Endothelial cell of umbilical vein (primary cell): ENCODE results near the gene DHDH. TPM values are rescaled to one million over a fixed set of nuclear protein-coding genes. Genes with fewer than 3 reads are reported as not detected.

Experiments used
- BruUV-seq: library from RNA; stranded (reverse); fragments of 400-500 nt; replicated peaks from 2 replicates; lab custom pipeline; 2021; lab: Mats Ljungman, UMichigan
- CTCF ChIA-PET: fragments of 300-600, 350-600 bp; sonication (Branson Sonifier 250); formaldehyde crosslinking; loops from one replicate; lab custom pipeline; 2021; ENCODE audit warnings: antibody characterized with exemption, inconsistent platforms; lab: Charles Lee
- POLR2A ChIA-PET: fragments of 300-600, 350-600 bp; sonication (Branson Sonifier 250); formaldehyde crosslinking; loops from one replicate; lab custom pipeline; 2021; ENCODE audit warnings: antibody characterized with exemption, inconsistent platforms; lab: Charles Lee
- DNase-seq: peaks from one replicate; pipeline ENCODE4 v3.0.0-alpha.2; 2011; ENCODE audit warnings: low read depth, low spot score
- FAIRE-seq: peaks from 2 replicates; lab custom pipeline; 2011; peaks lifted over from hg19 to GRCh38; lab: Jason Lieb, UNC
- H2AFZ ChIP-seq: 2 replicates; pipeline ENCODE4 v1.6.0; 2012; ENCODE audit warnings: low read depth, low read length, control low read depth, inconsistent platforms
- H3K27ac ChIP-seq: 2 replicates; pipeline ENCODE4 v1.5.1; 2011; ENCODE audit warnings: low read depth, mild to moderate bottlenecking, control low read depth, low read length, moderate library complexity; ENCODE audit not compliant: insufficient read depth
- H3K27me3 ChIP-seq, 2 experiments: 2 replicates each; pipeline versions ENCODE4 v1.6.0 to v1.6.1; 2011; ENCODE audit warnings: low read length in 2 of 2, mixed read lengths in 1 of 2; ENCODE audit not compliant: control insufficient read depth in 2 of 2, insufficient read depth in 2 of 2
- H3K36me3 ChIP-seq, 2 experiments: 2 replicates in 1 of 2; 3 replicates in 1 of 2; pipeline ENCODE4 v1.5.1; 2011; ENCODE audit warnings: low read length in 2 of 2, mild to moderate bottlenecking in 1 of 2, moderate library complexity in 1 of 2; ENCODE audit not compliant: control insufficient read depth in 2 of 2, insufficient read depth in 2 of 2; ENCODE audit errors: extremely low read depth in 1 of 2
- H3K4me1 ChIP-seq: 3 replicates; pipeline ENCODE4 v1.5.1; 2011; ENCODE audit warnings: mild to moderate bottlenecking, low read length; ENCODE audit not compliant: control insufficient read depth, insufficient read depth; ENCODE audit errors: extremely low read depth
- H3K4me2 ChIP-seq: 2 replicates; pipeline ENCODE4 v1.6.1; 2011; ENCODE audit warnings: low read length, control low read depth, mixed read lengths; ENCODE audit not compliant: insufficient read depth
- H3K4me3 ChIP-seq, 3 experiments: fragments of 200-600 bp in 1 of 3; sonication (generic), shearing (Covaris generic) in 1 of 3; replicated peaks in 1 of 3; 2 replicates each; pipeline ENCODE4 v1.5.1; 2011 to 2016; ENCODE audit warnings: control low read depth in 3 of 3, low read length in 3 of 3, mild to moderate bottlenecking in 2 of 3, inconsistent platforms in 1 of 3, low read depth in 1 of 3, moderate library complexity in 1 of 3; ENCODE audit not compliant: insufficient read depth in 1 of 3
- H3K79me2 ChIP-seq: 2 replicates; pipeline ENCODE4 v1.6.0; 2012; ENCODE audit warnings: low read length, inconsistent platforms; ENCODE audit not compliant: control insufficient read depth, insufficient read depth
- H3K9ac ChIP-seq: replicated peaks from 2 replicates; pipeline ENCODE3; 2011; ENCODE audit warnings: low read length, control low read depth; ENCODE audit not compliant: insufficient read depth; ENCODE audit errors: extremely low read depth
- H3K9me1 ChIP-seq: replicated peaks from 3 replicates; pipeline ENCODE4 v1.6.0; 2011; ENCODE audit warnings: mild to moderate bottlenecking, low read length; ENCODE audit not compliant: control insufficient read depth, insufficient read depth; ENCODE audit errors: extremely low read depth
- H3K9me3 ChIP-seq: replicated peaks from 2 replicates; pipeline ENCODE4 v1.5.1; 2012; ENCODE audit warnings: low read length, inconsistent platforms; ENCODE audit not compliant: control insufficient read depth, insufficient read depth
- H4K20me1 ChIP-seq: replicated peaks from 2 replicates; pipeline ENCODE3; 2011; ENCODE audit warnings: mild to moderate bottlenecking, low read length; ENCODE audit not compliant: control insufficient read depth, insufficient read depth; ENCODE audit errors: extremely low read depth
- CTCF ChIP-seq, 2 donors: IDR thresholded peaks; 1 replicate in 1 of 2; 2 replicates in 1 of 2; pipeline ENCODE4 v1.5.1; 2011; ENCODE audit warnings: low read length in 2 of 2, mild to moderate bottlenecking in 2 of 2, moderate library complexity in 2 of 2, control low read depth in 1 of 2, inconsistent platforms in 1 of 2, low read depth in 1 of 2; ENCODE audit not compliant: insufficient read depth in 1 of 2; ENCODE audit errors: extremely low read depth in 1 of 2
- EZH2 ChIP-seq: IDR thresholded peaks from 2 replicates; pipeline ENCODE4 v1.6.1; 2012; ENCODE audit warnings: borderline replicate concordance, low read depth, mild to moderate bottlenecking, moderate library complexity, low read length, inconsistent platforms; ENCODE audit not compliant: severe bottlenecking
- FOS ChIP-seq: IDR thresholded peaks from 2 replicates; pipeline ENCODE4 v1.6.1; 2011; ENCODE audit warnings: mild to moderate bottlenecking, low read length, moderate library complexity, borderline replicate concordance; ENCODE audit not compliant: insufficient read depth
- GATA2 ChIP-seq: IDR thresholded peaks from 2 replicates; pipeline ENCODE4 v1.7.0; 2011; ENCODE audit warnings: low read depth, mild to moderate bottlenecking, moderate library complexity, mixed read lengths, low read length; ENCODE audit not compliant: insufficient read length, insufficient read depth
- JUN ChIP-seq: IDR thresholded peaks from 2 replicates; pipeline ENCODE4 v1.6.1; 2011; ENCODE audit warnings: borderline replicate concordance, low read depth; ENCODE audit not compliant: insufficient read length, insufficient read depth
- MYC ChIP-seq: IDR thresholded peaks from one replicate; pipeline ENCODE4 v1.6.1; 2011; ENCODE audit warnings: mild to moderate bottlenecking, low read depth, low read length
- POLR2A ChIP-seq: IDR thresholded peaks from 2 replicates; pipeline ENCODE4 v1.6.1; 2012; ENCODE audit warnings: low read depth, mild to moderate bottlenecking, control low read depth, low read length
- POLR2AphosphoS5 ChIP-seq: IDR thresholded peaks from 2 replicates; pipeline ENCODE4 v1.6.1; 2012; ENCODE audit warnings: low read depth, mild to moderate bottlenecking, control low read depth, low read length, moderate library complexity; ENCODE audit not compliant: insufficient read depth
- dilution Hi-C: fragments of 300-500 bp; cut with MboI; formaldehyde crosslinking; loops from one replicate; pipeline ENCODE4 v1.15.0; 2019; ENCODE audit warnings: low sequenced_read_pairs; ENCODE audit not compliant: extremely low pct_ligation_motif_present
- intact Hi-C: fragments of 100-400 bp; cut with micrococcal nuclease; formaldehyde crosslinking; loops from one replicate; pipeline ENCODE4 v1.10.0; 2022
- polyA plus RNA-seq, 4 experiments: library from polyadenylated mRNA; depleted of rRNA in 3 of 4; stranded (reverse) in 3 of 4; unstranded in 1 of 4; fragments of >200 nt; gene quantifications; 2 replicates each; pipeline versions ENCODE4 v1.2.1 to v1.2.3, GENCODE V29; 2011 to 2012; ENCODE audit warnings: missing spikeins in 1 of 4
- total RNA-seq: library from RNA; stranded (reverse); gene quantifications from 2 replicates; pipeline ENCODE4 v1.2.3, GENCODE V29; 2021
- TF ChIP-seq, protein P1 (sequence below): IDR thresholded peaks from 2 replicates; pipeline ENCODE4 v1.6.1; 2011; ENCODE audit not compliant: insufficient read depth, insufficient read length

DHDH gene
- total and polyA plus RNA-seq, 2 donors (not counting 3 experiments of a cell fraction or from before 2014, with no cell fraction given) = not detected

DNA sequence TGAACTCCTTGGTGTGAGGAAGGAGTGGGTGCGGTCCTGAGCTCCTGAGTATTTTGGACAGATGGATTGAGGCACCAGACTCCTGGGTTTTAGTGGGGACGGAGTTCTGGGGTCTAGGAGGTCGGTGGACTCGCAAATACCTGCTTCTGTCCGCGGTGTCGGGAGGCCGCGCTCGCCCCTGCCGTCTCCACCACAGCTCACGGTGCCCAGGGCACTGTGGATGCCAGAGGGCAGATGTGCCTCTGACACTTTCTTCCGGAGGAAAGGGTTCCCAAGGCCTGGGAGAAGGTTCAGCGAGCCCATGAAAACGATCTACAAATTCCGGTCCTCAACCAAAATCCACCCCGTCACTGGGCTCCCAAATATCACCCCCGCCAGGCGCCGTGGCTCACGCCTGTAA is 38.3 kb upstream of the DHDH start:
- Histone ChIP-seq H3K27me3 (peaks cover 10 to 11% of the 10 kb centered on the region in 2 experiments), H3K9me3 (no peaks in the 10 kb centered on the region), H3K4me3 (no peak overlapping the region), H3K4me2 (no peak overlapping the region), H3K27ac (no peak overlapping the region), H3K9ac (no peak overlapping the region), H3K4me1 (peaks cover 4% of the 10 kb centered on the region), H4K20me1 (no peaks in the 10 kb centered on the region), H2AFZ (no peak overlapping the region), H3K9me1 (no peaks in the 10 kb centered on the region), H3K36me3 (no peaks in the 10 kb centered on the region), H3K79me2 (no peaks in the 10 kb centered on the region)
- CTCF ChIA-PET = interaction anchor here (2.3 kb wide), 1 partner anchor 76 kb away, joined by 13 read pairs; no protein-coding TSS in a partner anchor
- DNase-seq (no peak), FAIRE-seq (no peak)
- intact Hi-C loops = no loop called here
- dilution Hi-C loops = no loop called here
- POLR2A ChIA-PET = interaction anchor here (0.8 kb wide), 1 partner anchor 32 kb away, joined by 10 read pairs; no protein-coding TSS in a partner anchor
- BruUV-seq = no TSS peak
- TF ChIP-seq POLR2AphosphoS5 (no peak), EZH2 (peak; percentile 55)

DNA sequence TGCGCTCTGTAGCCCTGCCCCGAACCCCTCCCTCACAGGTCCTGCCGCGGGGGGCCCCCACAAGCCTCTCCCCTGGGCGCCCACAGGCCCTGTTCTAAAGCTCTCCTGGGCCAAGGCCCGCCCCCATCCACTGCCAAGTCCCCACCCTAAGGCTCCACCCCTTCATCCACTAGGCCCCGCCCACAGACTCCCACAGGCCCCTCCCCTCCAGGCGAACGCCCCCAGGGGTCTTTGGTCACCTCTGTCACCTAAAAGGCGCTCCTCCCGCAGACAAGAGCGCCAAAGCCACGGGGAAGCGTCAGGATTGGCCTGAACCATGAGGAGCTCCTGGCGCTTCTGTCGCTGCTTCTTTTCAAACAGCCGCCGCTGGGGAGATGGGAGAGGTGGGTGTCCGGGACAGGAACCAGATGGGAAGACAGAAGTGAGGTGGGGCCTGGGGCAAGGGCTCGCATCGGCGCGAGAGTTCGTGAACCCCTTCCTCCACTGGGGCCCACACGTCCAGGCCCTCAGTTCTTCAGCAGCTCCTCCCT is 37.2 kb upstream of the DHDH start:
- H3K9ac ChIP-seq = no peak overlapping the region
- CTCF ChIA-PET = interaction anchor here (2.3 kb wide), 1 partner anchor 74 kb away, joined by 13 read pairs; no protein-coding TSS in a partner anchor

More for the DNA sequence above, 37.2 kb upstream of the DHDH start:
- dilution Hi-C loops (no loop called here), intact Hi-C loops (no loop called here)
- Histone ChIP-seq H3K79me2 (peaks cover 5% of the 10 kb centered on the region), H3K27me3 (peaks cover 10 to 11% of the 10 kb centered on the region in 2 experiments), H3K4me1 (peaks cover 12% of the 10 kb centered on the region), H2AFZ (peak overlapping the region; percentile 39), H3K27ac (no peak overlapping the region), H3K4me3 (peak overlapping the region in 1 of 3 experiments; percentile 14), H3K4me2 (no peak overlapping the region), H3K9me3 (no peaks in the 10 kb centered on the region), H3K36me3 (no peaks in the 10 kb centered on the region), H3K9me1 (no peaks in the 10 kb centered on the region), H4K20me1 (no peaks in the 10 kb centered on the region)
- TF ChIP-seq JUN (no peak), POLR2AphosphoS5 (no peak), GATA2 (no peak), POLR2A (no peak), MYC (no peak), EZH2 (no peak), FOS (no peak), CTCF (IDR thresholded peaks at IDR 0.05; ENCODE audit: extremely low read depth in 1 of 2, insufficient read depth in 1 of 2, low read depth in 1 of 2, low read length in 2 of 2) (no peak)
- TF ChIP-seq, protein P1, sequence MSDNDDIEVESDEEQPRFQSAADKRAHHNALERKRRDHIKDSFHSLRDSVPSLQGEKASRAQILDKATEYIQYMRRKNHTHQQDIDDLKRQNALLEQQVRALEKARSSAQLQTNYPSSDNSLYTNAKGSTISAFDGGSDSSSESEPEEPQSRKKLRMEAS = no peak
- FAIRE-seq (peak; percentile 31), DNase-seq (no peak)
- BruUV-seq = no TSS peak
- POLR2A ChIA-PET = interaction anchor here (0.7 kb wide), 1 partner anchor 90 kb away, joined by 3 read pairs; no protein-coding TSS in a partner anchor
